Neuronal stem cell (in vitro differentiated cells): ENCODE data around the gene ABCA10.
"Not testable (repeated sequence)": the region's sequence is repeated elsewhere in the genome, so short reads cannot be mapped to it uniquely, and the experiment has no call there.

ENCODE experiments used
- DNase-seq: peaks from one replicate; pipeline ENCODE4 v3.0.0-alpha.2; 2013; ENCODE audit warnings: low spot score
- H2AFZ ChIP-seq: one replicate; pipeline ENCODE4 v1.6.1; 2013; ENCODE audit warnings: mild to moderate bottlenecking, low read length, inconsistent platforms
- H2AK5ac ChIP-seq: 2 replicates; pipeline ENCODE4 v1.6.1; 2013; ENCODE audit warnings: low read depth, mild to moderate bottlenecking, inconsistent platforms, low read length, moderate library complexity, mixed read lengths
- H2BK120ac ChIP-seq: 2 replicates; pipeline ENCODE4 v1.6.1; 2013; ENCODE audit warnings: low read depth, mild to moderate bottlenecking, inconsistent platforms, low read length, moderate library complexity, mixed read lengths
- H2BK12ac ChIP-seq: one replicate; pipeline ENCODE4 v1.6.1; 2013; ENCODE audit warnings: low read length, inconsistent platforms
- H2BK15ac ChIP-seq: 2 replicates; pipeline ENCODE4 v1.6.1; 2013; ENCODE audit warnings: mild to moderate bottlenecking, low read length, inconsistent platforms, mixed read lengths
- H2BK5ac ChIP-seq: one replicate; pipeline ENCODE4 v1.6.1; 2013; ENCODE audit warnings: inconsistent platforms, mild to moderate bottlenecking, low read length, moderate library complexity
- H3K14ac ChIP-seq: one replicate; pipeline ENCODE4 v1.6.1; 2013; ENCODE audit warnings: low read length, inconsistent platforms
- H3K18ac ChIP-seq: 2 replicates; pipeline ENCODE4 v1.6.1; 2013; ENCODE audit warnings: low read length, inconsistent platforms
- H3K23ac ChIP-seq: 2 replicates; pipeline ENCODE4 v1.6.1; 2013; ENCODE audit warnings: low read depth, mild to moderate bottlenecking, mixed read lengths, low read length, inconsistent platforms; ENCODE audit not compliant: poor library complexity
- H3K27ac ChIP-seq: replicated peaks from 3 replicates; pipeline ENCODE4 v1.5.1; 2013; ENCODE audit warnings: low read length, inconsistent platforms
- H3K27me3 ChIP-seq, 3 experiments: 2 replicates each; pipeline ENCODE4 v1.6.1; 2013; ENCODE audit warnings: low read length in 3 of 3, mild to moderate bottlenecking in 2 of 3, inconsistent platforms in 1 of 3, low read depth in 1 of 3, mixed read lengths in 1 of 3, moderate library complexity in 1 of 3; ENCODE audit not compliant: control insufficient read depth in 3 of 3, insufficient read depth in 3 of 3
- H3K36me3 ChIP-seq, 2 donors: replicated peaks in 1 of 2; 2 replicates each; pipeline ENCODE4 v1.6.1; 2013; ENCODE audit warnings: low read length in 2 of 2; ENCODE audit not compliant: control insufficient read depth in 2 of 2, insufficient read depth in 2 of 2
- H3K4ac ChIP-seq: 2 replicates; pipeline ENCODE4 v1.6.1; 2013; ENCODE audit warnings: inconsistent platforms, mild to moderate bottlenecking, low read length, moderate library complexity
- H3K4me1 ChIP-seq, 2 donors: 1 replicate in 1 of 2; 2 replicates in 1 of 2; pipeline ENCODE4 v1.6.1; 2013; ENCODE audit warnings: low read length in 2 of 2, low read depth in 1 of 2; ENCODE audit not compliant: control insufficient read depth in 2 of 2, insufficient read depth in 1 of 2
- H3K4me2 ChIP-seq: one replicate; pipeline ENCODE4 v1.6.1; 2013; ENCODE audit warnings: mild to moderate bottlenecking, low read length, inconsistent platforms; ENCODE audit not compliant: insufficient read depth, poor library complexity, severe bottlenecking
- H3K4me3 ChIP-seq, 2 donors: 2 replicates each; pipeline ENCODE4 v1.5.1; 2013; ENCODE audit warnings: low read length in 2 of 2, mild to moderate bottlenecking in 2 of 2, inconsistent platforms in 1 of 2, moderate library complexity in 1 of 2
- H3K79me1 ChIP-seq: one replicate; pipeline ENCODE4 v1.6.1; 2013; ENCODE audit warnings: low read depth, mild to moderate bottlenecking, inconsistent platforms, low read length, moderate library complexity
- H3K9ac ChIP-seq: one replicate; pipeline ENCODE4 v1.6.1; 2013; ENCODE audit warnings: mild to moderate bottlenecking, low read depth, low read length, inconsistent platforms; ENCODE audit not compliant: poor library complexity
- H3K9me3 ChIP-seq, 2 donors: replicated peaks in 1 of 2; 2 replicates each; pipeline versions ENCODE3 to v1.6.1; 2013; ENCODE audit warnings: low read length in 2 of 2, mild to moderate bottlenecking in 2 of 2, inconsistent platforms in 1 of 2, low read depth in 1 of 2, mixed read lengths in 1 of 2, moderate library complexity in 1 of 2; ENCODE audit not compliant: control insufficient read depth in 2 of 2, insufficient read depth in 1 of 2
- H4K8ac ChIP-seq: one replicate; pipeline ENCODE4 v1.6.1; 2013; ENCODE audit warnings: low read depth, mild to moderate bottlenecking, inconsistent platforms, low read length, moderate library complexity
- H4K91ac ChIP-seq: one replicate; pipeline ENCODE4 v1.6.1; 2013; ENCODE audit warnings: low read length, low read depth, mild to moderate bottlenecking, inconsistent platforms; ENCODE audit not compliant: poor library complexity
- WGBS, 2 donors: extraction: QIAGEN DNeasy Blood & Tissue Kit; methylation state at CpG; one replicate each; pipeline ENCODE4 v1.1.7; 2013; ENCODE audit warnings: missing lambda C conversion rate in 2 of 2, mixed read lengths in 1 of 2; ENCODE audit not compliant: insufficient read length in 2 of 2, insufficient replicate concordance in 1 of 2; ENCODE audit errors: extremely low coverage in 2 of 2; 5-methylcytosine and 5-hydroxymethylcytosine counted together

ABCA10 gene

DNA sequence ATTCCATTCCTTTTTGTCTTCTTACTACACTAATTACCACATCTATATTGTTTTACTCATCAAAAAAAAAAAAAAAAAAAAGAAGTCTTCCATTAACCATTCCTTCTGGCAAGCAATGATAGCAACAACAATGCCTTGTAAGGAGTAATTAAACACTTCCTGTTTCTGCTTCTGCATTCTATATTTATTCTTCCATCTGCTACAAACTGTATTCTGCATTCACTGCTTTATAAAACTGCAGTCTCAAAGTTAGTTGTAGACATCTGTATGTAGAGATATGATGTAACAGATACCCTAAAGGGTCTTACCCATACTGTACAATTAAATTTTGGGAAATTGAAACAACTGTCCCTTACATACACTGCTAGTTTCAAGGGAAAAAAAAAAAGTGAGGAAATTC, 58.2 kb downstream of the ABCA10 start:
- Histone ChIP-seq H3K4me2 (no peak overlapping the region), H3K27ac (no peak overlapping the region), H2BK15ac (no peak overlapping the region), H3K18ac (no peak overlapping the region), H2AK5ac (no peak overlapping the region), H4K8ac (no peak overlapping the region), H2BK120ac (no peak overlapping the region), H3K23ac (no peak overlapping the region), H3K79me1 (no peaks in the 10 kb centered on the region), H3K4me1 (no peaks in the 10 kb centered on the region), H2AFZ (no peak overlapping the region), H2BK12ac (no peak overlapping the region), H3K14ac (no peak overlapping the region), H3K4me3 (no peak overlapping the region), H4K91ac (no peak overlapping the region), H3K9me3 (no peaks in the 10 kb centered on the region), H2BK5ac (no peak overlapping the region), H3K36me3 (no peaks in the 10 kb centered on the region), H3K27me3 (no peaks in the 10 kb centered on the region), H3K4ac (no peak overlapping the region), H3K9ac (no peak overlapping the region)
- DNase-seq, result no peak

DNA sequence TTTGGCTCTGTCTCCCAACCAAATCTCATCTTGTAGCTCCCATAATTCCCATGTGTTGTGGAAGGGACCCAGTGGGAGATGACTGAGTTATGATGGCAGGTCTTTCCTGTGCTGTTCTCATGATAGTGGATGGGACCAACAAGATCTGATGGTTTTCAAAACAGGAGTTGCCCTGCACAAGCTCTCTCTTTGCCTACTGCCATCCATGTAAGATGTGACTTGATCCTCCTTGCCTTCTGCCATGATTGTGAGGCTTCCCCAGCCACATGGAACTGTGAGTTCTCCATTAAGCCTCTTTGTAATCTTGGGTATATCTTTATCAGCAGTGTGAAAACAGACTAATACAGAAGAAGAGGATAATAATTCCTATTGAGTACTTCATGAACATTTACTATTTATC, 60.0 kb downstream of the ABCA10 start:
- H3K79me1 ChIP-seq, H2BK120ac ChIP-seq, H2BK12ac ChIP-seq, H3K4ac ChIP-seq, DNase-seq, H2AK5ac ChIP-seq, H2BK15ac ChIP-seq, H4K8ac ChIP-seq, H3K9me3 ChIP-seq, H3K18ac ChIP-seq, H3K4me2 ChIP-seq, H3K9ac ChIP-seq, H3K23ac ChIP-seq, H3K4me3 ChIP-seq, H2BK5ac ChIP-seq, H3K14ac ChIP-seq, H3K27me3 ChIP-seq, H3K4me1 ChIP-seq, H3K27ac ChIP-seq, H3K36me3 ChIP-seq, H4K91ac ChIP-seq, H2AFZ ChIP-seq: not testable (repeated sequence)

GRCh38 chr17:69166957-69167356, 61.7 kb downstream of the ABCA10 start:
- no peak overlapping the region for H2BK5ac ChIP-seq
- no peaks in the 10 kb centered on the region for H3K9me3 ChIP-seq
- DNase-seq, result no peak
- H2BK120ac ChIP-seq, result no peak overlapping the region
- no peak overlapping the region for H2BK12ac ChIP-seq
- H4K8ac ChIP-seq, result no peak overlapping the region
- no peak overlapping the region for H3K14ac ChIP-seq
- H3K27ac ChIP-seq, result no peak overlapping the region
- no peak overlapping the region for H4K91ac ChIP-seq
- no peak overlapping the region for H3K4me3 ChIP-seq
- H2AK5ac ChIP-seq, result no peak overlapping the region
- no peak overlapping the region for H3K9ac ChIP-seq
- no peaks in the 10 kb centered on the region for H3K79me1 ChIP-seq
- H3K4ac ChIP-seq, result no peak overlapping the region
- no CpG with 5 or more reads among the region's 2 CpGs for WGBS, 2 donors
- no peak overlapping the region for H3K4me2 ChIP-seq
- H3K23ac ChIP-seq, result no peak overlapping the region
- H3K18ac ChIP-seq, result no peak overlapping the region
- no peak overlapping the region for H2BK15ac ChIP-seq
- H3K36me3 ChIP-seq, result no peaks in the 10 kb centered on the region
- no peaks in the 10 kb centered on the region for H3K27me3 ChIP-seq
- H3K4me1 ChIP-seq, result no peaks in the 10 kb centered on the region
- no peak overlapping the region for H2AFZ ChIP-seq

- H4K8ac ChIP-seq, result no peak overlapping the region
- H2BK15ac ChIP-seq, result no peak overlapping the region
- no peak overlapping the region for H3K14ac ChIP-seq
- no peak for DNase-seq
- H3K36me3 ChIP-seq, result no peaks in the 10 kb centered on the region
- H2BK12ac ChIP-seq, result no peak overlapping the region
- H2BK5ac ChIP-seq, result no peak overlapping the region
- no peak overlapping the region for H2AFZ ChIP-seq
- no peak overlapping the region for H3K27ac ChIP-seq
- H2AK5ac ChIP-seq, result no peak overlapping the region
- H3K23ac ChIP-seq, result no peak overlapping the region
- no peak overlapping the region for H3K4me3 ChIP-seq
- H3K9ac ChIP-seq, result no peak overlapping the region
- no peak overlapping the region for H3K4ac ChIP-seq
- no peak overlapping the region for H4K91ac ChIP-seq
- no peak overlapping the region for H3K4me2 ChIP-seq
- H3K79me1 ChIP-seq, result no peaks in the 10 kb centered on the region
- no peaks in the 10 kb centered on the region for H3K9me3 ChIP-seq
- H2BK120ac ChIP-seq, result no peak overlapping the region
- no peaks in the 10 kb centered on the region for H3K4me1 ChIP-seq
- H3K27me3 ChIP-seq, result no peaks in the 10 kb centered on the region
- H3K18ac ChIP-seq, result no peak overlapping the region
Measured at GRCh38 chr17:69164206-69164605, 64.4 kb downstream of the ABCA10 start.
